Aortic smooth muscle cell (primary cell): Measurements from ENCODE around the gene ITIH3. TPM values are rescaled to one million over a fixed set of nuclear protein-coding genes. Genes with fewer than 3 reads are reported as not detected.

Experiments used
- total RNA-seq: library from RNA; depleted of rRNA; stranded (reverse); fragments of >200 nt; gene quantifications from 2 replicates; pipeline ENCODE4 v1.2.3, GENCODE V29; 2014

Gene ITIH3
- total RNA-seq: 1.1 and 2.8 TPM in 2 replicates

GRCh38 chr3:52794612-52795099, at the start of gene ITIH3:
ITIH3 (plus strand) TSS chr3:52794796; CDS start chr3:52794804, 8 bp downstream.

GRCh38 chr3:52770496-52771333, 23.9 kb upstream of the ITIH3 start, which contains the start of gene NEK4:
NEK4 (minus strand) TSS chr3:52770940; CDS start chr3:52770746, 194 bp downstream.

GRCh38 chr3:52777127-52777958, 17.3 kb upstream of the ITIH3 start, which contains the start of gene ITIH1:
ITIH1 (plus strand) TSS chr3:52777599; CDS start chr3:52777616, 17 bp downstream.

GRCh38 chr3:52830535-52831258, 36.1 kb downstream of the ITIH3 start, which contains the start of gene ITIH4:
ITIH4 (minus strand) TSS chr3:52830672; CDS start chr3:52830642, 30 bp downstream.

GRCh38 chr3:52834871-52835501, 40.4 kb downstream of the ITIH3 start, which contains the start of gene MUSTN1:
MUSTN1 (minus strand) TSS chr3:52835019; CDS start chr3:52834948, 71 bp downstream.

Other genes starting within 250 kb of the ITIH3 start
- 56.4 and 66.8 TPM in 2 replicates for gene PBRM1, start 108.9 kb upstream of the ITIH3 start, total RNA-seq
- gene GNL3, start 108.8 kb upstream of the ITIH3 start, total RNA-seq: 100 and 106 TPM in 2 replicates
- 120 and 126 TPM in 2 replicates for gene GLT8D1, start 89.0 kb upstream of the ITIH3 start, total RNA-seq
- 51.5 and 52.5 TPM in 2 replicates for gene SPCS1, start 88.7 kb upstream of the ITIH3 start, total RNA-seq
- gene NEK4, start 23.9 kb upstream of the ITIH3 start, total RNA-seq: 34.1 and 38.2 TPM in 2 replicates
- gene ITIH1, start 17.2 kb upstream of the ITIH3 start, total RNA-seq: 0.40 and 0.56 TPM in 2 replicates
- gene ITIH4, start 35.9 kb downstream of the ITIH3 start, total RNA-seq: 2.6 and 4.8 TPM in 2 replicates
- gene MUSTN1, start 40.2 kb downstream of the ITIH3 start, total RNA-seq: not detected in 2 replicates
- 15.8 and 16.5 TPM in 2 replicates for gene STIMATE, start 102.8 kb downstream of the ITIH3 start, total RNA-seq